Cardiac fibroblast (primary cell): ENCODE data around the gene STK40.

Experiments used
- DNase-seq, 2 donors: peaks; one replicate each; pipeline versions ENCODE4 v3.0.0 to v3.0.0-alpha.2; 2010; ENCODE audit warnings: low read depth in 2 of 2
- H3K4me3 ChIP-seq, 2 donors: replicated peaks in 1 of 2; 1 replicate in 1 of 2; 2 replicates in 1 of 2; pipeline ENCODE4 v1.5.1; 2011; ENCODE audit warnings: low read depth in 2 of 2, low read length in 2 of 2, mild to moderate bottlenecking in 2 of 2, moderate library complexity in 1 of 2
- TF ChIP-seq, protein P1 (sequence below): IDR thresholded peaks from one replicate; pipeline ENCODE4 v1.5.1; 2011; ENCODE audit warnings: low read depth, mild to moderate bottlenecking, low read length, inconsistent platforms

Gene STK40

DNA sequence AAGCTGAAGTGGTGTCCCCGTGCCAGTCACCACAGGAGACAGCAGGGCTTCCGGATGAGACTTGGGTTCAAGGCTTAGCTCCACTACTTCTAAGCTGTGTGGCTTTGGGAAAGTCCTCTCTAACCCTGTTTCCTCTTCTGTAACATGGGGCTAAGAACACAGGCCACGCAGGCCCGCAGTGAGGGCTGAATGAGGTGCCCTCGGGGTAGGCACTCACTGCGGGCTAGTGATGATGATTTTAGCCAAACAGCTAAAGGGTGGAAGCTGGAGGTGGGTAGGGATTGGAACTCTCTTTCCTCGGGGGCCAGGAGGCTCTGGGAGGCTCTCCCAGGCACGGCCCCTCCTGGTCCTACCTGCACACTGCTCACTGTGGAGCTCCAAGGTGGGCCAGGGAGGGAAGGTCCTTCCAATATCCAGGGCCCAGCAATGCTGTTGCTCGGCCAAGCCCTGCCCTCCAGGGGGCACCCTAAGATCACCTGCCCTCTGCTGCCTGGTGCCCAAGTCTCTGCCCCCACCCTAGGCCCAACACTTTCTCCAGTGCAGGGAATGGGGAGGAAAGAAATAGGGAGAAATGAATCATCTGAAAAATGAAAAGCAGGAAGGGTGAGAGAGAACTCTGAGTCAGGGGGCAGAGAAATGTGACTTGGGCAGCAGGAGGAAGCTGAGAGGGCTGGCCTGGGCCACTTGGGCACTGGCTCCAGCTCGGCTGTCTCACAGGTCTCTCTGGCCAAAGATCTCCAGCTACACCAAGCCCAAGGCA lies 43.1 kb downstream of the STK40 start:
- TF ChIP-seq, protein P1, sequence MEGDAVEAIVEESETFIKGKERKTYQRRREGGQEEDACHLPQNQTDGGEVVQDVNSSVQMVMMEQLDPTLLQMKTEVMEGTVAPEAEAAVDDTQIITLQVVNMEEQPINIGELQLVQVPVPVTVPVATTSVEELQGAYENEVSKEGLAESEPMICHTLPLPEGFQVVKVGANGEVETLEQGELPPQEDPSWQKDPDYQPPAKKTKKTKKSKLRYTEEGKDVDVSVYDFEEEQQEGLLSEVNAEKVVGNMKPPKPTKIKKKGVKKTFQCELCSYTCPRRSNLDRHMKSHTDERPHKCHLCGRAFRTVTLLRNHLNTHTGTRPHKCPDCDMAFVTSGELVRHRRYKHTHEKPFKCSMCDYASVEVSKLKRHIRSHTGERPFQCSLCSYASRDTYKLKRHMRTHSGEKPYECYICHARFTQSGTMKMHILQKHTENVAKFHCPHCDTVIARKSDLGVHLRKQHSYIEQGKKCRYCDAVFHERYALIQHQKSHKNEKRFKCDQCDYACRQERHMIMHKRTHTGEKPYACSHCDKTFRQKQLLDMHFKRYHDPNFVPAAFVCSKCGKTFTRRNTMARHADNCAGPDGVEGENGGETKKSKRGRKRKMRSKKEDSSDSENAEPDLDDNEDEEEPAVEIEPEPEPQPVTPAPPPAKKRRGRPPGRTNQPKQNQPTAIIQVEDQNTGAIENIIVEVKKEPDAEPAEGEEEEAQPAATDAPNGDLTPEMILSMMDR, result peak; percentile 77
- no peak overlapping the region for H3K4me3 ChIP-seq
- peak; percentile 79 to 84 for DNase-seq

DNA sequence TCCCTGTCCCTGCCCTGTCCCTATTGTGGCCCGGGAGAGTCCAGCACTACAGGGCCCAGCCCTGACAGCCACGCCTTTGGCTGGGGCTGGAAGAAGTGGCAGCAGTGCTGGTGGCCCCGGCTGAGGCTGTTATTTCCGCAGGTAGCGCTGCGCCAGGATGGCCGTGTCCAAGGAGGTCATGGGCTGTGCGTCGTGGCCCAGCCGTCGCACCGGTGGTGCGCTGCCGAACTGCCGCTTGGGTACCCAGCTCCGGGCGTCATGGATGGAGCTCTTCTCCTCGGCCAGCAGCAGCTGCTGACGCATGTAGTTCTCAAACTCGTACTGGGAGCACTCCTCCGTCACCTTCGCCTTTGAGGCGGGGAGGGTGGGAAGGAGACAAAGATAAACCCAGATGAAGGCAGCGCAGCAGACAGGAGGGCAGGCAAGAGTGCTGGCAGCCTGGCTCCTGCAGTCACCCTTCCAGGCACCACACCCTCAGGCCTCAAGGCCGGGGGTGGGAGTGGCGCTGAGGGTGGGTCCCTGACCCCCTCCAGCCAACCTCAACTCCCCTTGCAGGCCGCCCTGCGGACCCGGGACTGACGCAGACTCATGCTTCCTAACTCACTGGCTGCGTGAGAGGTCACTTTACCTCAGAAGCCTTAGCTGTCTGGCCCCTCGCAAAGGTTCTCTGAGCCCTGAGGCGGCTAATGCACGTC lies 44.0 kb downstream of the STK40 start:
- TF ChIP-seq, protein P1, result no peak
- H3K4me3 ChIP-seq, result no peak overlapping the region
- no peak for DNase-seq

DNA sequence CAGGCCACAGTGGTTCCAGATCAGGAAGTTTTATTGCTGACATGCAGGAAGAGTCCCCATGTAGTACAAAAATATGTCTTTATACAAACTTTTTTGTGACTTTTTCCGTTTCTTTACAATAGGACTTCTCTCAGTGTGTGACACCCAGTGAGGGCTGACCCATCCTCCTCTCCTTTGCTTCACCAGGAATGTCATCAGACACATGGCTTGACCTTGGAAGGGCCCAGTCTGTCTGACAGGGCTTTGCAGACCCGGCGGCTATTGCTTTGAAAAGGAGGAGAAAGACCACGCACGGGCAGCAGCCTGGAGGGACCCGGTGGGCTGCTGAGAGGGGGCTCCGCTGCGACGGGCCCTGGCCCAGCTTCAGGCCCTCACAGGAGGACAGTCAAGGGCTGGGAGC lies 46.1 kb downstream of the STK40 start:
- TF ChIP-seq, protein P1, result no peak
- DNase-seq, result no peak
- H3K4me3 ChIP-seq, result no peak overlapping the region

DNA sequence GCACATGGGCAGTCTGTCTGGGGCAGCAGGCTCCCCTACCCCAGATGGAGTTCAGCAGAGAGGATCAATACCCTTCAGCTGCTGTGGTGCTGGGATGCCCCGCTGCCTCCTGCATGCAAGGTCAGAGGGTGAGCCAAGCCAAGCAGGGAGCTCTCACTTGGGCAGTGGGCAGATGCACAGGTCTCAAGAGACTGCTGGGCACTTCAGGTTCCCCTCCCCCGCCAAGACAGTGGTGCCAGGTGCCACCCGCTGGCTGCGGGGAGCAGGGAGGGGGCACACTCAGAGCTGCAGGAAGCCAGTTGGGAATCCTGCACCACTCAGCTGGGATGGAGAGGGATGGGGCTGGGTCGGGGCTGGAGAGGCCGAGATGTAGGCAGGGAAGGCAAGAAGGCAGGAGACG lies 46.5 kb downstream of the STK40 start:
- DNase-seq, result no peak
- H3K4me3 ChIP-seq, result no peak overlapping the region
- TF ChIP-seq, protein P1, result no peak

DNA sequence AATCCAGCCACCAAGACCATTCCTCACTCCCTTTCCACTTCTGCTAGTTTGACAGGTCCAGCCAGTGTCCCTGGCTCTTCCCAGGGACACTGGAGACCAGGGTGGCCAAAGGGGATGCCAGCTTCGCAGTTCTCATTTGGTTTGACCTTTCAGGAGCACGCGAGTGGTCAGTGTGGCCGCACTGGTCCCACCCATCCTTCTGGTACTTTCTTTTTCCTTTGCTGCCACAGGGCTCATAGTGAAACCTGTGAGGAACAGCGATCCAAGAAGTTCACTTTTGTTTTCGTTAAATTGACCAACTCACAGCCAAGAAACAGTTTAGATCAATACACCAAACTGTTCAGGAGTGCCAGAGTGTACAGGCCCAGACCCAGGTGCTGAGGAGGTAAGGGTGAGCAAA lies 47.9 kb downstream of the STK40 start:
- no peak overlapping the region for H3K4me3 ChIP-seq
- TF ChIP-seq, protein P1, result no peak
- no peak for DNase-seq

DNA sequence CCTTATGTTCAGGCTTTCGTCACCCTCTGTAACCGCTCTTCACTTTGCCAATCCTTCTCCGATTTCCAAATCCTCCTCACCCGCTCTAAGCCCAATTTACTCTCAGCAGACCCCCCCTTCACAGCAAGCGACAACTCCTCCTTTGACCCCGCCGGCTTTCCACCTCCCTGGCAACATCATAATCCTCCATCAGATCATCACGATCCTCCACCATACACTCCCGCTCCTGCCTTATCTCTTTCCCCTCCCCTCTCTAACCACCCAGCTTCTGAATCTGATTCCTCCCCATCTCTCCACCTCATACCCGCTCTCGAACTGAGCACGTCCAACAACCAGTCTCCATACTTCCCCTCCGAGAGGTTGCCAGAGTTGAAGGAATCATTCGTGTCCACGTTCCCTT lies 54.8 kb downstream of the STK40 start:
- DNase-seq, result no peak
- TF ChIP-seq, protein P1, result no peak
- no peak overlapping the region for H3K4me3 ChIP-seq
